Stimulated activated CD8-positive, alpha-beta memory T cell treated with anti-CD3 and anti-CD28 coated beads, Interleukin-15, amount 100 ng/mL, for 4 hours (primary cell): Measurements from ENCODE around the gene SLC25A51.
"Not testable (repeated sequence)": the region's sequence is repeated elsewhere in the genome, so short reads cannot be mapped to it uniquely, and the experiment has no call there.

Source experiments
- DNase-seq, 2 donors: peaks; one replicate each; pipeline ENCODE4 v3.0.0-alpha.2; 2020; ENCODE audit warnings: low read depth in 2 of 2

Gene SLC25A51

GRCh38 chr9:37919246-37919955 lies 15.5 kb upstream of the SLC25A51 start:
- no peak for DNase-seq

- no peak for DNase-seq
These were observed 14.8 kb upstream of the SLC25A51 start for GRCh38 chr9:37918665-37919170.

- DNase-seq, result no peak
These were observed 14.1 kb upstream of the SLC25A51 start for GRCh38 chr9:37917801-37918664.

- DNase-seq, result no peak
These were observed 13.4 kb upstream of the SLC25A51 start for GRCh38 chr9:37917313-37917731.

- no peak for DNase-seq
These were observed 12.8 kb upstream of the SLC25A51 start for GRCh38 chr9:37916471-37917312.

- DNase-seq, result no peak
These were observed 12.1 kb upstream of the SLC25A51 start for GRCh38 chr9:37915911-37916470.

GRCh38 chr9:37914701-37915358 lies 10.9 kb upstream of the SLC25A51 start:
- DNase-seq, result no peak

GRCh38 chr9:37914154-37914551 lies 10.2 kb upstream of the SLC25A51 start:
- DNase-seq, result no peak

- peak; percentile 48 to 53 for DNase-seq
These were observed 9.7 kb upstream of the SLC25A51 start for GRCh38 chr9:37913480-37914153.

GRCh38 chr9:37911271-37911681 lies 7.3 kb upstream of the SLC25A51 start:
- no peak for DNase-seq

GRCh38 chr9:37910271-37910670 lies 6.3 kb upstream of the SLC25A51 start:
- no peak for DNase-seq

GRCh38 chr9:37909836-37910235 lies 5.9 kb upstream of the SLC25A51 start:
- DNase-seq, result not testable (repeated sequence)

GRCh38 chr9:37909326-37909725 lies 5.4 kb upstream of the SLC25A51 start:
- DNase-seq, result no peak

GRCh38 chr9:37908698-37909186 lies 4.8 kb upstream of the SLC25A51 start:
- no peak for DNase-seq

- DNase-seq, result no peak
These were observed 4.4 kb upstream of the SLC25A51 start for GRCh38 chr9:37908283-37908682.

- no peak for DNase-seq
These were observed 2.6 kb upstream of the SLC25A51 start for GRCh38 chr9:37906312-37907239.

- DNase-seq, result no peak
These were observed 1.8 kb upstream of the SLC25A51 start for GRCh38 chr9:37905776-37906175.

- DNase-seq, result no peak
These were observed 1.2 kb upstream of the SLC25A51 start for GRCh38 chr9:37905131-37905505.

GRCh38 chr9:37904445-37905130 lies 661 bp upstream of the SLC25A51 start:
- no peak for DNase-seq
